GM18951 (cell line): ENCODE results near the gene HOXA6.

Experiments
- POLR2A ChIP-seq: IDR thresholded peaks from 4 replicates; pipeline ENCODE4 v1.6.1; 2011; ENCODE audit warnings: mild to moderate bottlenecking; ENCODE audit not compliant: insufficient read length, insufficient read depth; ENCODE audit errors: extremely low read depth
- in situ Hi-C: fragments of 300-500 bp; cut with MboI; formaldehyde crosslinking; loops from one replicate; pipeline ENCODE4 v1.12.0; 2022; ENCODE audit warnings: low sequenced_read_pairs, mixed read lengths, inconsistent platforms; ENCODE audit not compliant: unreplicated experiment

The HOXA6 gene

GRCh38 chr7:27100694-27101170 lies 46.8 kb downstream of the HOXA6 start:
- in situ Hi-C loops = no loop called here
- no peak for TF ChIP-seq POLR2A

GRCh38 chr7:27099453-27100370 lies 47.9 kb downstream of the HOXA6 start:
- in situ Hi-C loops = no loop called here
- TF ChIP-seq POLR2A = no peak

GRCh38 chr7:27098578-27099451 lies 48.8 kb downstream of the HOXA6 start:
- in situ Hi-C loops = no loop called here
- TF ChIP-seq POLR2A = no peak

DNA sequence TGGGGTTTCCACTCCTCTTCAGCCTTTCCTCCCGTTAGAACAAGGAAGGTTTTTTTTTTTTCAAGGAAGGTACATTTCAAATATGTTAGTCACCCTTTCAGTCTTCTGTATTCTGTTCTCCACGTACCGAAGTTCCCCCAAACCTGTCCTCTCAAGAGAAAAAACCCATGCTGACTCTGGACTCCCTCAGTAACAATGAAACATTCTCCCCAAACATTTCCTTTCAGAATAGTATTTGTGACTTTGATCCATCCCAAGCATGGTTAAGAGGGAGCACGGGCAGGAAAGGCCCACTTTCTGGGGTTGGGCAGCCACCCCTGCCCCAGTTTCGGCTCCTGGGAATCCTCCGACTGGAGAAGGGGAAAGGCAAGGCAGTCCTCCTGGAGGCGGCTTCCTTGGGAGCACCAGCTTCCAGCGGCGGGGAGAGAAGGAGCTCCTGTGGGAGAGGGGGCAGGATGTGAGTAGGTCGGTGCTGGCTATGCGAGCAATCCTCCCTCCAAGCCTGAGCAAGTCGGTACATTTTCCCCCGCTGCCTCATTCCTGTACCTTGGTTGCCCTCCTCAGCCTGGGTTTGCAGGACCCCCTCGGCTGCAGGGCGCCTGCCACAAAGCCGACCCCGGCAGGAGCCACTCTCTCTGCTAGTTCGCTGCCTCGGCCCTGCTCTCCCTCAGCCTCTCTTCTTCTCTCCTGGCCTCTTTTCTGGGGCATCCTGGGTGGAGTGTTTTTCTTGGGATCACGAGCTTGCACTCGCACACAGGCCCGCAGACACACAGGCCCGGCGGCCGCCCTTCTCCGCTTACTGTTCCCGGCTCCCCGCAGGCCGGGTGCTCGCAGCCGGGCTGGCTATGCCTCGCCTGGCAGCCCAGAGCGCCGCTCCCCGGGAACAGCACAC lies 49.6 kb downstream of the HOXA6 start:
- no peak for TF ChIP-seq POLR2A
- in situ Hi-C loops = no loop called here

GRCh38 chr7:27096768-27097514 lies 50.6 kb downstream of the HOXA6 start:
- TF ChIP-seq POLR2A = no peak
- in situ Hi-C loops = no loop called here

DNA sequence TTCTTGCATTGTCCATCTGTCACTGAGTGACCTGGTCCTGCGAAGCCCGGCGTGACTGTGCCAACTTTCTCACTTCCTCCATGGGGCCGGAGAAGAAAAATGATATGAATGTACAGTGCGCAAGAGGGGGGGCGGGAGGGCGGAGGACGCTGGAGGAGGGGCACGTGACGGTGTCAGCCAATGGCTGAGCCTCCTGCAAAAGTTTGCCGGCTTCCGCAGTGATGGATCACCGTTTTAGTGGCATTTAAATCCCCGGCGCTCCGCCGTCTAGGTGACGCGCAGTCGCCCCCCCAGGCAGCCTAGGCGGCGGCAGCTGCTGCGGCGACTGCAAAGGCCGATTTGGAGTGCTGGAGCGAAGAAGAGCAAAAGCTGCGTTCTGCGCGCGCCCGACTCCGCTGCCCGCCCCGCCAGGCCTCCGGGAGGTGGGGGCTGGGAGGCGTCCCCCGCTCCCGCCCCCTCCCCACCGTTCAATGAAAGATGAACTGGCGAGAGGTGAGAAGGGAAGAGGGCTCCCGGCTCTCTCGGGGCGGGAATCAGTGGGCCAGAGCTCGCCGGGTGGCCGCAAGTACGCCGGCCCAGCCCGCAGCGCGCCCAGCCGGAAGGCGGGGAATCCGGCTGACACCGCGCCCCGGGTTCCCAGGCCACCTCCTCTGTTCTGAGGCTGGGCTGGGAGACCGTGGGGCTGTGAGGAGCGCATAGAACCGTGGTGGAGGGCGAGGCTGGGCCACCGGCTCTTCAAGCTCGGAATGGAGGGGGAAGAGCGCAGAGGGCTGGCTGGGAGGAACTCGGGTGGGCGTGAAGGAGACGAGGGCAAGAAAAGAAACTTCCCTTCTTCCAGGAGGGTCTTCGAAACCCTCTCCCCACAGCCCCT lies 51.4 kb downstream of the HOXA6 start, which contains the start of gene HOXA1:
TSS of gene HOXA1 (minus strand) at position 104 of the 871 bp plus-strand sequence. CDS start at position 16, 88 bp downstream.
- TF ChIP-seq POLR2A = peak; percentile 58
- in situ Hi-C loops = no loop called here
